DLD1 (cell line): ENCODE measurements around the gene SLC5A2.
"Not testable (repeated sequence)": the region's sequence is repeated elsewhere in the genome, so short reads cannot be mapped to it uniquely, and the experiment has no call there.

Source experiments
- in situ Hi-C: cut with HindIII; loops from 2 replicates; pipeline ENCODE4 v1.10.0; 2017; ENCODE audit warnings: low sequenced_read_pairs

The SLC5A2 gene

GRCh38 chr16:31525113-31525512 lies 42.2 kb downstream of the SLC5A2 start:
- in situ Hi-C loops: no loop called here

- in situ Hi-C loops: no loop called here
Measured at GRCh38 chr16:31527734-31528274, 44.9 kb downstream of the SLC5A2 start, which contains the start of gene AHSP. Gene AHSP (plus strand): TSS chr16:31527900. CDS start chr16:31528140, 240 bp downstream.

GRCh38 chr16:31528523-31529107 lies 45.7 kb downstream of the SLC5A2 start:
- in situ Hi-C loops: no loop called here

- in situ Hi-C loops: no loop called here
Measured at GRCh38 chr16:31529108-31529936, 46.4 kb downstream of the SLC5A2 start.

DNA sequence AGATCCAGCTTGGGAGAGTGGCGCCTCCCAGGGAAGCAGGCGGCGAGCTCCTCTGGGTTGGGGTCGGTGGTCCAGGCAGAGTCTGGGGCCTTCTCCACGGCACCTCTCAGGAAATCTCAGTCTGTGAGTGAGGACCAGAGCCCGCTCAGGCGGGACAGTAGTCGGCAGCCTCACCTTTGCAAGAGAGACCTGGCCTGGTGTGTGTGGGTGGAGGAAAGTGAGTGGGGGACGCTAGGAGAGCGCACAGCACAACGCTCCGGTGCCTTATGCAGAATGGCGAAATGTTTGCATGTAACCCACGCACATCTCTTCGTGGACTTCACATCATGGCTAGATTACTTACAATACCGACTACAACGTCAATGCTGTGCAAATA lies 47.0 kb downstream of the SLC5A2 start:
- in situ Hi-C loops: no loop called here

DNA sequence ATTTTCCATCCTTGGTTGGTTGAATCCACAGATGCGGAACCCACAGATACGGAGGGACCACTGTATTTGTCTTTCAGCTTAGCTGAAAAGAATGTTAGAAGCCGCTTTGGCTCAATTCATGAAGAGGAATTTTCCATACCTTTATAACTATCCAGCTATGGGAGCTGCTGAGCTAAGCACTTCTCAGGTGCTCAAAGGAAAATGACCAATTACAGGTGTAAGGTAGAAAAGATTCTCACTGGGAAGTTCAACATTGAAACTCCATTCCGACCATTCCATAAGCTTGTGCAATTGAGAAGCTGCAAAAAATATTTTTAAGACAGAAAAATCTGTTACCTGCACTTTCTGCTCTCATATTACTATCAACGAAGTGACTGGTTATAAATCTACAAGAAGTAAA lies 47.5 kb downstream of the SLC5A2 start:
- in situ Hi-C loops: no loop called here

DNA sequence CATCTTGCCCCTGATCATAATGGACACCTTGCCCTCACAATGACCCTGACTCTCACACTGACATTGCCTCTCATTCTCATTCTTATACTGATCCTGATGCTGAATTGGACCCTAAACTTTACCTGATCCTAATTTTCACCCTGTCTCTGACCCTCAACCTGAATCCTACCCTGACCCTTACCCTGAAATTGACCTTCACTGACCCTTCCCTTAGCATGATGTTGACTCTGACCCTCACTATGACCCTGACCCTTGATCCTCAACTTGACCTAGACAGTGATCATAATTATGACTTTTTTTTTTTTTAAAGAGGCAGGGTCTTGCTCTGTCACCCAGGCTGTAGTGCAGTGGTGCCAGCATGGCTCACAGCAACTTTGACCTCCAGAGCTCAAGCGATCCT lies 48.2 kb downstream of the SLC5A2 start:
- in situ Hi-C loops: no loop called here

- in situ Hi-C loops: no loop called here
Measured at GRCh38 chr16:31532120-31532519, 49.2 kb downstream of the SLC5A2 start.

DNA sequence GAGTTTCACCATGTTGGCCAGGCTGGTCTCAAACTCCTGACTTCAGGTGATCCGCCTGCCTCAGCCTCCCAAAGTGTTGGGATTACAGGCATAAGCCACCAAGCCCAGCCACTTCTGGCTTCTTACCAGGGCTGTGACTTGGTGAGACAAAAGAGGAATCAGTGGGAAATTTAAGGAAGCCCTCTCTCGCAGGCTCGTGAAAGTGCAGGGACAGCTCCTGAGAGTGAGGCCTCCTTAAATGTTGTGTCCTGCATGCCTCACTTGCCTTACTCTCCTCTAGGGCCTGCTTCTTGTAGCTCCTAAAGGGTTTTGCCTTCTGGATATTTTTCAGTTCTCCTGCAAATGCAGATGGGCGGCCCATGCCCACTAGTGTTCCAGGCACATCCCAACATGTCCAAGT lies 50.0 kb downstream of the SLC5A2 start:
- in situ Hi-C loops: no loop called here

DNA sequence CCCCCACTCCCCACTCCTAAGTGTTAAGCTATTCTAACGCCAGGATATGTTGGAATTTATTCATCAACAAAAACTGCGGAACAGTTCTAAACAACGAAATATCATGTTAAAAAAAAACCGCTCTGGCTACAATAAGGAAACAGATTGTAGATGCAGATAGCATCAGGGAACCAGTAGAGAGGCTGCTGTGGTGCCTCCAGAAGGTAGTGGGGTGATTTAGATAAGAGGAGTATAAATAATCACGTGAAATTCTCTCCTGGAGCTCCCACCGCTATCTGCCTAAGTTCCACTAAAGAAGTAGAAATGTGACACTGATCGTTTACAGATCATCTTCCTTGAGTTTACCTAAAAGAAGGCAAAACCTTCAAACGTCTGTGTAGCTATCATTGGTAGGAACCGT lies 52.8 kb downstream of the SLC5A2 start:
- in situ Hi-C loops: no loop called here

- in situ Hi-C loops: no loop called here
Measured at GRCh38 chr16:31536804-31537361, 54.0 kb downstream of the SLC5A2 start.

- in situ Hi-C loops: no loop called here
Measured at GRCh38 chr16:31537362-31538242, 54.7 kb downstream of the SLC5A2 start.

GRCh38 chr16:31538243-31538598 lies 55.3 kb downstream of the SLC5A2 start:
- in situ Hi-C loops: not testable (repeated sequence)

- in situ Hi-C loops: not testable (repeated sequence)
Measured at GRCh38 chr16:31539762-31540161, 56.8 kb downstream of the SLC5A2 start.
